Neural progenitor cell (in vitro differentiated cells): ENCODE results near the gene ABO. TPM values are rescaled to one million over a fixed set of nuclear protein-coding genes. Genes with fewer than 3 reads are reported as not detected.
"Not testable (repeated sequence)": the region's sequence is repeated elsewhere in the genome, so short reads cannot be mapped to it uniquely, and the experiment has no call there.

Experiments used
- DNase-seq: peaks from one replicate; pipeline ENCODE4 v3.0.0-alpha.2; 2016; ENCODE audit warnings: low spot score
- H2AFZ ChIP-seq: fragments of 200-600 bp; sonication (generic); replicated peaks from 2 replicates; pipeline ENCODE4 v1.6.1; 2016; ENCODE audit warnings: antibody characterized with exemption
- H3F3A ChIP-seq: fragments of 200-600 bp; sonication (generic); 2 replicates; pipeline ENCODE4 v1.6.1; 2016; ENCODE audit warnings: antibody characterized with exemption, low read depth
- H3K27ac ChIP-seq: fragments of 200-600 bp; sonication (generic); 2 replicates; pipeline ENCODE4 v1.5.1; 2016; ENCODE audit warnings: mild to moderate bottlenecking
- H3K27me3 ChIP-seq: fragments of 200-600 bp; sonication (generic); 2 replicates; pipeline ENCODE4 v1.6.1; 2016; ENCODE audit warnings: mild to moderate bottlenecking, moderate library complexity
- H3K36me3 ChIP-seq: fragments of 200-600 bp; sonication (generic); 2 replicates; pipeline ENCODE4 v1.5.1; 2016
- H3K4me1 ChIP-seq: fragments of 200-600 bp; sonication (generic); 2 replicates; pipeline ENCODE4 v1.6.1; 2016; ENCODE audit warnings: mixed run types
- H3K4me2 ChIP-seq: fragments of 200-600 bp; sonication (generic); 2 replicates; pipeline ENCODE4 v1.6.1; 2016
- H3K4me3 ChIP-seq: fragments of 200-600 bp; sonication (generic); 2 replicates; pipeline ENCODE4 v1.5.1; 2016
- H3K79me2 ChIP-seq: fragments of 200-600 bp; sonication (generic); 2 replicates; pipeline ENCODE4 v1.6.1; 2016; ENCODE audit warnings: low read depth
- H3K9ac ChIP-seq: fragments of 200-600 bp; sonication (generic); 2 replicates; pipeline ENCODE4 v1.6.1; 2016
- H3K9me3 ChIP-seq: fragments of 200-600 bp; sonication (generic); 2 replicates; pipeline ENCODE4 v1.5.1; 2016; ENCODE audit warnings: low read depth
- H4K20me1 ChIP-seq: fragments of 200-600 bp; sonication (generic); 2 replicates; pipeline ENCODE4 v1.6.1; 2016; ENCODE audit warnings: low read depth
- H3K27ac Mint-ChIP-seq: 3 replicates; pipeline ENCODE4 v1.8.0; 2021; ENCODE audit warnings: mixed read lengths
- H3K27me3 Mint-ChIP-seq: 2 replicates; pipeline ENCODE4 v1.8.0; 2022; ENCODE audit warnings: low read depth, mild to moderate bottlenecking, inconsistent platforms, moderate library complexity, mixed read lengths; ENCODE audit not compliant: insufficient read depth
- H3K36me3 Mint-ChIP-seq: 3 replicates; pipeline ENCODE4 v1.8.0; 2021; ENCODE audit warnings: mixed read lengths
- H3K4me1 Mint-ChIP-seq: 3 replicates; pipeline ENCODE4 v1.8.0; 2021; ENCODE audit warnings: mixed read lengths
- H3K4me3 Mint-ChIP-seq: 3 replicates; pipeline ENCODE4 v1.8.0; 2021; ENCODE audit warnings: mild to moderate bottlenecking, moderate library complexity, mixed read lengths
- H3K9me3 Mint-ChIP-seq: 3 replicates; pipeline ENCODE4 v1.8.0; 2020; ENCODE audit warnings: mixed read lengths
- EZH2 ChIP-seq: fragments of 200-600 bp; sonication (generic); IDR thresholded peaks from 2 replicates; pipeline ENCODE4 v1.6.1; 2017; ENCODE audit warnings: antibody characterized with exemption, mild to moderate bottlenecking, moderate library complexity
- EZH2phosphoT487 ChIP-seq: fragments of 200-600 bp; sonication (generic); IDR thresholded peaks from 2 replicates; pipeline ENCODE4 v1.6.1; 2017; ENCODE audit warnings: antibody characterized with exemption
- total RNA-seq: library from RNA; depleted of rRNA; stranded (reverse); fragments of >200 nt; gene quantifications from 2 replicates; pipeline ENCODE4 v1.2.3, GENCODE V29; 2015; ENCODE audit warnings: low replicate concordance
- TF ChIP-seq, protein P1 (sequence below): fragments of 200-600 bp; sonication (generic); IDR thresholded peaks from 2 replicates; pipeline ENCODE4 v1.5.1; 2017; ENCODE audit warnings: antibody characterized with exemption, mild to moderate bottlenecking

Gene ABO
- total RNA-seq, 1 donor from 2014 or later = not detected

DNA sequence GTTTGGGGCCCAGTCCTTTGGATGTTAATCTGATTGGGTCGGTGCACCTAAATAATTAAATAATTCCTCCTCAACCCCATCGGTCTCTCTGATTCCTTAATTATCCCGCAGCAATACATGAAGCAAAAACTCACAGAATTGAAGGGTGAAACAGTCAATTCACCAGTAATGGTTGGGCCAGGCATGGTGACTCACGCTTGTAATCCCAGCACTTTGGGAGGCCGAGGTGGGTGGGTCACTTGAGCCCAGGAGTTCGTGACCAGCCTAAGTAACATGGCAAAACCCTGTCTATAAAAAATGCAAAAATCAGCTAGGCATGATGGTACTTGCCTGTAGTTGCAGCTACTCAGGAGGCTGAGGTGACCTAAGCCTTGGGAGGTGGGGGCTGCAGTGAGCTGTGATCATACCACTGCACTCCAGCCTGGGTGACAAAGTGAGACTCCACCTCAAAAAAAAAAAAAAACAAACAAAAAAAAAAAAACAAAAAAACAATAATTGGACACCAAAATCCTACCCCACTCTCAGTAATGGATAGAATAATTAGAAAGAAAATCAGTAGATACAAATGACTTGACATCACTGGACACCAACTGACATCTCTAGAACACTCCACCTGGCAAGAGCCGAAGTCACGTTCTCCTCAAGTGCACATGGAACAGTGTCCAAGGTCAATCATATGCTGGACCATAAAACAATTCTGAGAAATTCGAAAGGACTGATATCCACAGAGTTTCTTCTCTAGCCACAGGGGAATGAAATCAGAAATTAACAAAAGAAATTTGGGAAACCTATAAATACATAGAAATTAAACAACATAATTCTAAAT, 5.3 kb downstream of the ABO start:
- Mint-ChIP-seq H3K27ac (no peak overlapping the region), H3K4me3 (no peak overlapping the region), H3K27me3 (peaks cover 29% of the 10 kb centered on the region), H3K36me3 (no peaks in the 10 kb centered on the region), H3K4me1 (no peaks in the 10 kb centered on the region), H3K9me3 (peaks cover 5% of the 10 kb centered on the region)
- H3K4me3 ChIP-seq = no peak overlapping the region
- no peak overlapping the region for H3K9ac ChIP-seq
- no peaks in the 10 kb centered on the region for H3K36me3 ChIP-seq
- no peaks in the 10 kb centered on the region for H3K79me2 ChIP-seq
- H3K4me2 ChIP-seq = no peak overlapping the region
- H3F3A ChIP-seq = no peaks in the 10 kb centered on the region
- no peaks in the 10 kb centered on the region for H3K9me3 ChIP-seq
- peaks cover 51% of the 10 kb centered on the region for H3K27me3 ChIP-seq
- TF ChIP-seq EZH2 = no peak
- no peak for TF ChIP-seq EZH2phosphoT487
- TF ChIP-seq, protein P1, sequence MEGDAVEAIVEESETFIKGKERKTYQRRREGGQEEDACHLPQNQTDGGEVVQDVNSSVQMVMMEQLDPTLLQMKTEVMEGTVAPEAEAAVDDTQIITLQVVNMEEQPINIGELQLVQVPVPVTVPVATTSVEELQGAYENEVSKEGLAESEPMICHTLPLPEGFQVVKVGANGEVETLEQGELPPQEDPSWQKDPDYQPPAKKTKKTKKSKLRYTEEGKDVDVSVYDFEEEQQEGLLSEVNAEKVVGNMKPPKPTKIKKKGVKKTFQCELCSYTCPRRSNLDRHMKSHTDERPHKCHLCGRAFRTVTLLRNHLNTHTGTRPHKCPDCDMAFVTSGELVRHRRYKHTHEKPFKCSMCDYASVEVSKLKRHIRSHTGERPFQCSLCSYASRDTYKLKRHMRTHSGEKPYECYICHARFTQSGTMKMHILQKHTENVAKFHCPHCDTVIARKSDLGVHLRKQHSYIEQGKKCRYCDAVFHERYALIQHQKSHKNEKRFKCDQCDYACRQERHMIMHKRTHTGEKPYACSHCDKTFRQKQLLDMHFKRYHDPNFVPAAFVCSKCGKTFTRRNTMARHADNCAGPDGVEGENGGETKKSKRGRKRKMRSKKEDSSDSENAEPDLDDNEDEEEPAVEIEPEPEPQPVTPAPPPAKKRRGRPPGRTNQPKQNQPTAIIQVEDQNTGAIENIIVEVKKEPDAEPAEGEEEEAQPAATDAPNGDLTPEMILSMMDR = no peak
- no peak overlapping the region for H2AFZ ChIP-seq
- no peaks in the 10 kb centered on the region for H3K4me1 ChIP-seq
- no peaks in the 10 kb centered on the region for H4K20me1 ChIP-seq
- H3K27ac ChIP-seq = no peak overlapping the region
- no peak for DNase-seq

DNA sequence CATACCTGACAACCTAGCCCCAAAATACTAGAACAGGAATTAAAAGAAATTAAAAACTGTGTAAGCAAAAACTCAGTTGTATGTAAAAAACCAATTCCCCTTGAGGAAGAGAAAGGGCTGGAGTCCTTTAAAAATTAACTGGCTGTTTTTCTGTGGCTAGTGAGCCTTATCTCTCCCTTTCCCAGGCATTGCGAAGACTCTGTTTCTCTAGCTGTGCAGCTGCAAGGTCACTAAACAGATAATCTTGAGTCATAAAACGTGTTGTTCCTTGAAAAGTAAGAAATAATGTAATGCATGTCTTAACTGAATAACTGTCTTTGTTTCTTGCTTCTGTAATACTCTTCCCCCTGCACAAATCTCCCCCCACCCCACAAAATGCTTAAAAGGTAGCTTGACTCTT, 5.9 kb downstream of the ABO start:
- H3K27me3 Mint-ChIP-seq = peaks cover 25% of the 10 kb centered on the region
- H3K36me3 ChIP-seq, DNase-seq, H3K9ac ChIP-seq, H3K27ac Mint-ChIP-seq, H3K4me3 ChIP-seq, H3K4me2 ChIP-seq, H3K27ac ChIP-seq, H3K9me3 ChIP-seq, H3F3A ChIP-seq, H3K4me3 Mint-ChIP-seq, H3K4me1 ChIP-seq, H3K79me2 ChIP-seq, H2AFZ ChIP-seq, H4K20me1 ChIP-seq, H3K9me3 Mint-ChIP-seq, H3K36me3 Mint-ChIP-seq, H3K4me1 Mint-ChIP-seq: not testable (repeated sequence)
- peaks cover 45% of the 10 kb centered on the region for H3K27me3 ChIP-seq

DNA sequence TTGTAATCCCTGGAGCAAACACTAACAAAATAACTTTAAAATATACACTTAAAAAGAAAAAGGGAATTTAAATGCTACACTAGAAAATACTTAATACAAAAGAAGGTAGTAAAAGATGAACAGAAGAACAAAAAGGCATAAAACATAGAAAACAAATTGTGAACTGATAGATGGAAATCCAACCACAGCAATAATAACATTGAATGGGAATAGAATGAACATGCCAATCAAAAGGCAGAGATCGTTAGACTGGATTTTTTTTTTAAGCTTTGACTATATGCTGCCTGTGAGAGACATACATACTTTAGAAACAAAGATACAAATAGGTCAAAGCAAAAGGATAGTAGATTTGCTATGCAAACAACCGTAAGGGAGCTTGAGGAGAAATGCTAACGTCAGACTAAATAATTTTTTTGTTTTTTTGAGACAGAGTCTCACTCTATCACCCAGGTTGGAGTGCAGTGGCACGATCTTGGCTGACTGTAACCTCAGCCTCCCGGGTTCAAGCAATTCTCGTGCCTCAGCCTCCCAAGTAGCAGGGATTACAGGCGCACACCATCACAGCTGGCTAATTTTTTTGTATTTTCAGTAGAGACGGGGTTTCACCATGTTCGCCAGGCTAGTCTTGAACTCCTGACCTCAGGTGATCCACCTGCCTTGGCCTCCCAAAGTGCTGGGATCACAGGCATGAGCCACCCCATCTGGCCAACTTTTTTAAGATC, 6.5 kb downstream of the ABO start:
- TF ChIP-seq EZH2phosphoT487 = no peak
- TF ChIP-seq, protein P1 = no peak
- no peak for TF ChIP-seq EZH2
- Histone ChIP-seq H3K4me2 (no peak overlapping the region), H3K9ac (no peak overlapping the region), H3K4me3 (no peak overlapping the region), H3K27me3 (peaks cover 38% of the 10 kb centered on the region), H3K4me1 (no peaks in the 10 kb centered on the region), H3K27ac (no peak overlapping the region), H3F3A (no peaks in the 10 kb centered on the region), H3K9me3 (no peaks in the 10 kb centered on the region), H4K20me1 (no peaks in the 10 kb centered on the region), H3K79me2 (no peaks in the 10 kb centered on the region), H3K36me3 (no peaks in the 10 kb centered on the region), H2AFZ (no peak overlapping the region)
- DNase-seq = no peak
- Mint-ChIP-seq H3K9me3 (peaks cover 3% of the 10 kb centered on the region), H3K4me3 (no peak overlapping the region), H3K27ac (no peak overlapping the region), H3K4me1 (no peaks in the 10 kb centered on the region), H3K36me3 (no peaks in the 10 kb centered on the region), H3K27me3 (peaks cover 18% of the 10 kb centered on the region)
